ENCODE data around the gene CILP2.

The CILP2 gene

GRCh38 chr19:19571071-19571786 lies 33.2 kb downstream of the CILP2 start:
- DNase-seq = no peak

GRCh38 chr19:19575411-19575810 lies 37.3 kb downstream of the CILP2 start:
- no peak for DNase-seq

- no peak for DNase-seq
These were observed 40.2 kb downstream of the CILP2 start for GRCh38 chr19:19578252-19578651.

DNA sequence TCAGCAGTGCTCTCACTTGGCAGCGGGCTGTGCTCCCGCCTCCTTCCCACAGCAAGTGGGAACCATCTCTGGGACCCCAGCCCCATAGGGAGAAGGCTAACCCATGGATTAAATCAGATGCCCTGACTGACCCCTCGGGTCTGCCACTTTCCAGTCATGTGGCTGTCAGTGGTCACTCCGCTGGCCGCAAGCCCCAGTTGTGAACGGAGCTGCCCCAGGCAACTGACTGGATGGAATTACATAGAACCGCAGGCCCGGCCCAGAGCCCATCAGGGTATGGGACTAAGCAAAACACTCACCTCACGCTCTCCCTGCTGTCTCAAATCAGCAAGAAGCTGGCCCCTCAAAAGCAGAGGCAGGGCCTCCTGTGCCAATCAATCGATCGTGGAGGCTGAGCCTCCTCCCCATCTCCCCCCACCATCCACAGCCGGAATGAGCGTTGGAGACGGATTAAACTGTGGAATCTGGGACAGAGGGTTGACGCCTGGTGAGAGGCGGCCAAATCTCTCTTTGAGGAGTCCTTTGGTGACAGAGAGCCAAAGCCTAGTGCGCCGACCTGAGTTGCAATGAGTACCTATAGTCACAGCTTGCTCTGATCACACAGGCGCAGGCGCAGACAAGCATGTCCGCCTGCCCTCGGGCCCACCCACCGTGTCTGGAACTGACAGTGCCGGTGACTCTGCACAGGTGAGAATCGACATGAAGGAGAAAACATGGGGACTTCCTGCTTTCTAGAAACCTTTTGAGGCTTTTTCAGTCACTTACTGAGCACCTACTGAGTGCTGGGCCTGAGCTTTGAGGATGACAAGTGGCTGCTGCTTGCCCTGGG lies 41.7 kb downstream of the CILP2 start:
- no peak for DNase-seq

- no peak for DNase-seq
These were observed 42.4 kb downstream of the CILP2 start for GRCh38 chr19:19580418-19580817.

- no peak for DNase-seq
These were observed 43.3 kb downstream of the CILP2 start for GRCh38 chr19:19581391-19581790.

DNA sequence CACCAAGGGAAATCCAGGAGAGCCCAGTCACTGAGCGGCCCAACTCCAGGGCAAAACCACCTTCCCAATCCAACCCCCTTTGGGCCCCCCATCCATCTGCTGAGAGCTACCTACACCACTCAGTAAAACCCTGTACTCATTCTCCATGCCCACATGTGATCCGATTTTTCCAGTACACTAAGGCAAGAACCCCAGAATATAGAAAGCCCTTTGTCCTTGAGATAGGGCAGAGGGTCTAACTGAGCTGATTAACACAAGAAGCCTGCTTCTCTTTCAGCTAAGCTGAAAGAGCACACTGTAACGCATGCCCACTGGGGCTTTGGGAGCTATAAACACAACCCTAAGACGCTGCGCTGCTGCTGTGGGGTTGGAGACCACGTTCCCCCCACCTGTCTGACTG lies 44.4 kb downstream of the CILP2 start:
- no peak for DNase-seq

DNA sequence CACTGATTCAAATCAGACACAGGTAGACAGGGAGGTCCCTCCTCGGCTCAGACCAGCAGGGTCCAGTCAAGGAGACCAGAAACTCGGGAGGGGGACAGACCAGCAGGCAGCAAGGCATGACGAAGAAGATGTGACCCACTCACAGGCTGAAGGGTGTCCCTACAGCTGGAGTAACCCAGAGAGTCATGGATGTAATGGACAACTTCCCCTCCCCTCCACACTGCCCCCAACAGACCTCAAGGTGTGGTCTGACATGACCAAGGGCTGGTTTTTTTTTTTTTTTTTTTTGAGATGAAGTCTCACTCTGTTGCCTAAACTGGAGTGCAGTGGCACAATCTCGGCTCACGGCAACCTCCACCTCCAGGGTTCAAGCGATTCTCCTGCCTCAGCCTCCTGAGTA lies 46.3 kb downstream of the CILP2 start:
- DNase-seq = no peak

- no peak for DNase-seq
These were observed 49.7 kb downstream of the CILP2 start for GRCh38 chr19:19587771-19588170.

- DNase-seq = peak; percentile 34
These were observed 50.5 kb downstream of the CILP2 start for GRCh38 chr19:19588546-19588945.

GRCh38 chr19:19591133-19591825 lies 53.2 kb downstream of the CILP2 start:
- DNase-seq = peak; percentile 99

DNA sequence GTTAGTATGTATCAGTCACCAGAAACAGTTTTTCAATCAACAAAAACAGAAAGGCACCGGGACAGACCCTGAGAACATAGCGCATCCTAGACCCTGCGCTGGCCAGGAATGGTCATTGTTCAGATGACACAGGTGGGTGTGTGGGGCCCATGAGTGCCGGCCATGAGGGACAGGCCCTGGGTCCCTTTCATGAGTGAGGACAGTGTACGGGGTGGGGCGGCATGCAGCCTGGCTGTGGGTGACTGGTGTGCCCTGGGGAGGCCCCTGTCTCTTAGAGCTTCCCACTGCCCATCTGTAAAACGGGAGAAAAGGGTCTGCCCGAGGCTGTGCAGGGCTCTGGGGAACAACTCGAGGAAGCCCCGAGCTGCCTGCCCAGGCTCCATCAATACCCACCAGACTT lies 54.6 kb downstream of the CILP2 start:
- DNase-seq = no peak

GRCh38 chr19:19594381-19594780 lies 56.3 kb downstream of the CILP2 start:
- no peak for DNase-seq

DNA sequence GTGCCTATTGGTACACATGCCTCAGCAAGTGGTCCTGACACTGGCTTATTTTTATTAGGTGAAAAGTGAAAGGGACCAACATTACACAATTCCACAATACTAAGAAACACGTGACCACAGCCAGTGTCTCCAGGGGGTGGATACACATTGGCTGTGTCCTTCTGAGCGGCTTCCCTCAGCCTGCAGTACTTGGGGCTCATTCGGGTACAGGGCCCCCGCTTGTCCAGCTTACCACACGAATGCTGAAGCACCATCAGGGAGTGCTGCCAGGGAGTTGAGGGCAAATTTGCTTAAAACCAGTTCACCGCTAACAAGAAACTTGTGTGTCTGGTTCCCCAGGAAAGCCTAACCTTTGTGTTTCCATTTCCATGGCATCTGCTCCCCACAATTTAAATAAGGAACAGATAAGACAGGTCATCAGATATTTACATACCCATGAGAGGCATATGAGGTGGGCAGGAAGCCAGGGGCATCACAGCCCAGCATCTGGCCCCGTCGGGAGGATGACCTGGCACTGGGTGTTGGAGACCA lies 57.2 kb downstream of the CILP2 start:
- peak; percentile 46 for DNase-seq
